ENCODE measurements around the gene SPATA20.

SPATA20 gene

DNA sequence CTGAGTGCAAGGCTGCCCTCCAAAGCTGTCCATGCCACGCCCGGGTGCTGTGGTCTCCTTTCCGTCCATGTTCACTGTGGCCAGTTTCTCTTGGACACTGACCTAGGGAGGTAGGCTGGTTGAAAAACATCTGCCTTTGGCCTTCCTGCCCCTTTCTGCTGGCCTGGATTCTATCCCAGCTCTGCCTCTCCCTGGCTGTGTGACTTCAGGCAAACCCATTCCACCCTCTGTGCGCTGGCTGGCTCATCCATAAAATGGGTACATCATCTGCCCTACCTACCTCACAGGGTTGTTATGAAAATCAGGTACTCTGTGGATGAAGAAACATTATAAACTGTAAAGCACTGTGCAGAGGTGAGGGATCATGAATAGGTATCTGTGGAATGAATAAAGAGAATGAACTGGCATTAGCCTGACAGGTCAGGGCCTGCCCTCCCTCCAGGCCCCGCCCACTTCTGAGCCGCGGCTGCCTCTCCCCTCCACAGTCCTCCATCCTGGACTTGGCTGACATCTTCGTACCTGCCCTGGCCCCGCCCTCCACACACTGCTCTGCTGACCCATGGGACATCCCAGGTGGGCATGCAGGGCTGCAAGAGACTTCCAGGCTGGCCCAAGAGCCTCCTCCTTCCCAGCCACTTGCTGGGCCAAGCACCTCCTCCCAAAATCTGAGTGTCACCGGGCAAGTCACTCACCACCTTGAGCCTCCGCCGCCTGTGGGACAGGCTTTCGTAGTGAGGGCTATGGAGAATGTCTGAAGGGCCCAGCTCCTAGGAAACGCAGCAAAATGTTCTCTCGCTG, 7.0 kb upstream of the SPATA20 start:
- no peak for DNase-seq (ENCODE audit: low read depth in 2 of 2)

- DNase-seq (ENCODE audit: low read depth in 2 of 2): no peak
Observed at GRCh38 chr17:50540560-50541401, 6.2 kb upstream of the SPATA20 start.

DNA sequence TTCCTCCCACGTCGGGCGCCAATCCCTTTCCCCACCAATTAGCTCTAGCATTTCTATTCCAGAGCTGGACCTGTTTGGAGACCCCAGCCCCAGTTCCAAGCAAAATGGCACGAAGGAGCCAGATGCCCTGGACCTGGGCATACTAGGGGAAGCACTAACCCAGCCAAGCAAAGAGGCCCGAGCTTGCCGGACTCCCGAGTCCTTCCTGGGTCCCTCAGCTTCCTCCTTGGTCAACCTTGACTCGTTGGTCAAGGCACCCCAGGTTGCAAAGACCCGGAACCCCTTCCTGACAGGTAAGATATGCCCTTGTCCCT, 5.6 kb upstream of the SPATA20 start:
- no peak for DNase-seq (ENCODE audit: low read depth in 2 of 2)

DNA sequence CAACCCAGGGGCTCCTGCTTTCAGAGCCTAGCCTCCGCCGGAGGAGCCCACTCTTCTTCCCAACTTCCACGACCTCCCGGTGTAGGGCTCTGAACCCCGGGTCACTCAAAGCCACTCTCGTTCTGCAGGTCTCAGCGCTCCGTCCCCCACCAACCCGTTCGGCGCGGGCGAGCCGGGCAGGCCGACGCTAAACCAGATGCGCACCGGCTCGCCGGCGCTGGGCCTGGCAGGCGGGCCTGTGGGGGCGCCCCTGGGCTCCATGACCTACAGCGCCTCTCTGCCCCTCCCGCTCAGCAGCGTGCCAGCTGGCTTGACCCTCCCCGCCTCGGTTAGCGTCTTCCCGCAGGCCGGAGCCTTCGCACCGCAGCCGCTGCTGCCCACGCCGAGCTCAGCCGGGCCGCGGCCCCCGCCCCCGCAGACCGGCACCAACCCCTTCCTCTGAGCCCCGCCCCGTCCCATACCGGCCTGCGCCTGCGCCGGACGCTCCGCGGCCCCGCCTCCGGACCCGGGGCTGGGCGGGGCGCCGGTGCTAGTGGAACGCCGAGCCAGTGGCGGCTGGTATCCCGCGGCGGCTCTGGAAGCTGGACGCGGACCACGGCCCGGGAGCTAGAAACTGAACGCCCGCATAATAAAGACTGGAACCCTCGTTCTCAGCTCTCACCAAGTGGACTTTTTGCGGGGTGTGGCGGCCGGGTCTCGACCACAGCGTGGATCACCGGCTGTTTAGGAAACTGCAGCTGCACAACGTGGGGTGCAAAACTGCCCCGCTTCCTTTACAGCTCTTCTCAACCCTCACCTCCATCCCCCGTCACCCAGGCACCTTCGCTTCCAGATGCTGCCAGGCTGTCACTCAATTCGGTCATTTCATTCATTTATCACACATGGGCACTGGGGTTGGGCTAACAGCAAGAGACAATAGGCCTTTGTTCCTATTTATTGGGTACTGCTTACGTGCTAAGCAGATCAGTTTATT, 5.0 kb upstream of the SPATA20 start:
- DNase-seq (ENCODE audit: low read depth in 2 of 2): peak; percentile 51 to 54

- DNase-seq (ENCODE audit: low read depth in 2 of 2): no peak
Observed at GRCh38 chr17:50542795-50543774, 3.9 kb upstream of the SPATA20 start.

DNA sequence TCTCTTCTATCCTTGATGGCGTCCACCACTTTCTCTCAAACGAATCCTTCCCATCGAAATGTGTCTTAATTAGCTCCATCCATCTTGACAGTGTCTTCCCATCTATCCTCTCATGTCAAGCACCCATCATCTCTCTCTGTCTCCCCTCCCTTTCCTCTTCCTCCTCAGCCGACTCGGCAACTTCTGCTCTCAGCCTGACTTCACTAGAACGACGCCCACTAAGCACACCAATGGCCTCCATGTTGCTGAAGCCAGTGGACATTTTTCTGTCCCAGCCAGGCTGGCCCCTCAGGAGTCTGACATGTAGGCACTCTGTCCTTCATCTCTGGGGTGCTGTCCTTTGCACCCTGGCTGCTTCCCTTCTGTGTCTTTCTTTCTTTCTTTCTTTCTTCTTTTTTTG, 2.5 kb upstream of the SPATA20 start:
- no peak for DNase-seq (ENCODE audit: low read depth in 2 of 2)

DNA sequence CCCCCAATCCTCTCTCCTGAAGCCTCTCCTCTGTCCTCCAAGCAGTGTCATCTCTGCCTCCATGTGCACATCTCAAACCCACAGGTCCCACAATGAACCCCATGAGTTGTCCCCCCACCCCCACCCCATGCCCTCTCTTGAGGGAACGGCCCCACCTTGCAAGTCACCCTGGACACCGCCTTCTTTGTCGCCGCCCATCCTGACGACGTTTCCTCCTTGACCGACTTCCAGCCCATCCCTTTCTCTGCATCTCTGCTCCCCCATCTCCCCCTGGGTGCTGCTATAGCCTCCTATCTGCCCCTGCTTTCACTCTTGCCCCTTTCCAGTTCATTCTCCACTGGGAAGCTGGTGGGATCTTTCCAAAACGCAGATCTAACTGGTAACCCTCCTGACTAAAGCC, 1.7 kb upstream of the SPATA20 start:
- no peak for DNase-seq (ENCODE audit: low read depth in 2 of 2)

GRCh38 chr17:50546701-50547034, 306 bp upstream of the SPATA20 start:
- DNase-seq (ENCODE audit: low read depth in 2 of 2): no peak

DNA sequence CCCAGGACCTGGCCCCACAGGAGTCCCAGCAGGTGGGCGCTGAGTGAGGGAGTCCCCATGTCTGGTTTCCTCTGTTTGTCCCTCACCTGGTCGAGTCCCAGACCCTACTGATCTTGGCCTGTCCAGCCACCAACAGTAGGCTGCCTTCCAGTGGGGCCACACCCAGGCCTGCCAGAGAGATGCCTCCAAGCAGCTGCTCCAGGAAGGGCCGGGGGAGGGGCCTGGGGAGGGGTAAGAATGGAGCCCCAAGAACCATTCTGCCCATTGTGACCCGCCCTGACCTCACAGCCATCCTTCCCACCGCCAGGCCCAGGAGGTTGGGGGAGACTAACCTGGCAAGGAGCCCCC, 736 bp downstream of the SPATA20 start:
- no peak for DNase-seq (ENCODE audit: low read depth in 2 of 2)

- DNase-seq (ENCODE audit: low read depth in 2 of 2): no peak
Observed at GRCh38 chr17:50548831-50549230, 1.9 kb downstream of the SPATA20 start.

GRCh38 chr17:50549256-50549941, 2.4 kb downstream of the SPATA20 start:
- DNase-seq (ENCODE audit: low read depth in 2 of 2): no peak

- no peak for DNase-seq (ENCODE audit: low read depth in 2 of 2)
Observed at GRCh38 chr17:50549969-50550368, 3.0 kb downstream of the SPATA20 start.

GRCh38 chr17:50550661-50551432, 3.9 kb downstream of the SPATA20 start:
- DNase-seq (ENCODE audit: low read depth in 2 of 2): peak; percentile 50 to 56

- no peak for DNase-seq (ENCODE audit: low read depth in 2 of 2)
Observed at GRCh38 chr17:50551433-50551815, 4.5 kb downstream of the SPATA20 start.

GRCh38 chr17:50551884-50552283, 4.9 kb downstream of the SPATA20 start:
- no peak for DNase-seq (ENCODE audit: low read depth in 2 of 2)

DNA sequence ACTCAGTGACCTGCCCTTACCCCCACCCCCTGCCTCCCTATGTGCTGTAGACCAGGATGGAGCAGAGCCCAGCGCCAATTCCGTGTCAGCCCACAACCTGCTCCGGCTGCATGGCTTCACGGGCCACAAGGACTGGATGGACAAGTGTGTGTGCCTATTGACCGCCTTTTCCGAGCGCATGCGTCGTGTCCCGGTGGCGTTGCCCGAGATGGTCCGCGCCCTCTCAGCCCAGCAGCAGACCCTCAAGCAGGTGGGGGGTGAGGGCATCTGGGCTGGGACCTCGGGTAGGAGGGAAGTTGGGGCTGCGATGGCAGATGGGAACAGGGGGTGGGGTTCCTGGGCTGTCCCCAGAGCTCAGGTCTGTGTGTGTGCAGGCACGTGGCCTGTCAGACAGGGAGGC, 7.2 kb downstream of the SPATA20 start:
- no peak for DNase-seq (ENCODE audit: low read depth in 2 of 2)

DNA sequence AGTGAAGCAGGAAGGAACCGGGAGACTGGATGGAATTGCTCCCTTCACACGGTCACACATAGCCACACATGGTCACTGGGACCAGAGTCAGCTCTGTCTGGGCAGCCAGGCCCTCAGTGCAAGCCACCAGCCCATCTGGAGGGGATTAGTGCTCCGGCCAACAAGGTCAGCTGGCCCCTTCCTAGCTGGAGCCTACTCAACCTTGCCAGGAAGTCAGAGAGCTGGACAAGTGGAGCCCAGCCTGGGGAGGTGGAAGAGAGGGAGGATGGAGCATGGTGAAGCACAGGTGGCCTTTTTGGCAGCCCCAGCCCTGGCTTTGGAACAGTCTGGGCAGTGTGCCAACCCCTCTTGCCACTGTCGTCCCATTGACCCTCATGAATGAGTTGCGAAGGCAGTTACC, 9.8 kb downstream of the SPATA20 start:
- DNase-seq (ENCODE audit: low read depth in 2 of 2): no peak

GRCh38 chr17:50557630-50558029, 10.7 kb downstream of the SPATA20 start:
- no peak for DNase-seq (ENCODE audit: low read depth in 2 of 2)

DNA sequence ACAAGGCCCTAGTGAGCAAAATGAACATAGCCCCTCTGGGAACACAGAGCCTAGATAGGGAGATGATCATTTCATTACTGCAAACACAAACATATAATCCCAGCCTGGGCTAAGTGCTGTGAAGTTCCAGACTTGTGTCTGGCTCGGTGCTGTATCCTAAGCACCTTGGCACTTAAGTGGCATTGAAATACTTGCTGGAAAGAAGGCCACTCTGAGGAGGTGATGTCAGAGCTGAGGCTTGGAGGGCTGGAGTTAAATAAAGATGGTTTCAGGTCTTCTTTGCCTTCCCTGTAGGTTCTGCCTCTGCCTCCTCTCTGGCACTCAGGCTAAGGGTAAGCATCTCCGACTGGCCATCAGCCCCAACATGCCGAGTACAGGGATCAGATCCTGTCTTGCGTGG, 11.1 kb downstream of the SPATA20 start:
- no peak for DNase-seq (ENCODE audit: low read depth in 2 of 2)

GRCh38 chr17:50558581-50558940, 11.6 kb downstream of the SPATA20 start:
- DNase-seq (ENCODE audit: low read depth in 2 of 2): no peak

Measured in fibroblast of skin of left quadriceps (primary cell).